Stimulated activated CD4-positive, alpha-beta T cell treated with anti-CD3 and anti-CD28 coated beads, Interleukin-12 subunit alpha, Interleukin-12 subunit beta, amount 100 ng/mL, for 48 hours (primary cell): ENCODE results near the gene SV2B.

Source experiments
- DNase-seq, 3 donors: peaks; one replicate each; pipeline ENCODE4 v3.0.0-alpha.2; 2020; ENCODE audit warnings: low read depth in 2 of 3, low spot score in 1 of 3

Gene SV2B

GRCh38 chr15:91263632-91264531 lies 163.8 kb downstream of the SV2B start:
- no peak for DNase-seq

GRCh38 chr15:91264651-91265351 lies 164.7 kb downstream of the SV2B start:
- DNase-seq = no peak

GRCh38 chr15:91265416-91265940 lies 165.4 kb downstream of the SV2B start:
- no peak for DNase-seq

GRCh38 chr15:91268510-91268909 lies 168.5 kb downstream of the SV2B start:
- peak in 1 of 3 donors; percentile 6 for DNase-seq

GRCh38 chr15:91270747-91271146 lies 170.7 kb downstream of the SV2B start:
- no peak for DNase-seq

GRCh38 chr15:91271565-91272153 lies 171.6 kb downstream of the SV2B start:
- peak; percentile 31 to 61 (median 34) for DNase-seq

GRCh38 chr15:91275844-91276243 lies 175.8 kb downstream of the SV2B start:
- no peak for DNase-seq

GRCh38 chr15:91278951-91279350 lies 178.9 kb downstream of the SV2B start:
- DNase-seq = no peak

- DNase-seq = no peak
Observed at GRCh38 chr15:91279486-91279885, 179.4 kb downstream of the SV2B start.

GRCh38 chr15:91281947-91282346 lies 181.9 kb downstream of the SV2B start:
- no peak for DNase-seq

GRCh38 chr15:91282486-91282885 lies 182.4 kb downstream of the SV2B start:
- no peak for DNase-seq

GRCh38 chr15:91283155-91283554 lies 183.1 kb downstream of the SV2B start:
- DNase-seq = no peak

- DNase-seq = no peak
Observed at GRCh38 chr15:91284758-91285466, 184.9 kb downstream of the SV2B start.

GRCh38 chr15:91289324-91289723 lies 189.3 kb downstream of the SV2B start:
- no peak for DNase-seq

- DNase-seq = no peak
Observed at GRCh38 chr15:91290553-91290952, 190.5 kb downstream of the SV2B start.

GRCh38 chr15:91291673-91292072 lies 191.6 kb downstream of the SV2B start:
- DNase-seq = no peak

- no peak for DNase-seq
Observed at GRCh38 chr15:91294344-91294743, 194.3 kb downstream of the SV2B start.

GRCh38 chr15:91294795-91295194 lies 194.7 kb downstream of the SV2B start:
- DNase-seq = no peak

- DNase-seq = no peak
Observed at GRCh38 chr15:91298101-91298500, 198.0 kb downstream of the SV2B start.

- DNase-seq = peak in 1 of 3 donors; percentile 20
Observed at GRCh38 chr15:91302588-91303439, 202.8 kb downstream of the SV2B start.
